OCI-LY7 (cell line): Measurements from ENCODE around the gene FCRL3. TPM values are rescaled to one million over a fixed set of nuclear protein-coding genes. Genes with fewer than 3 reads are reported as not detected.

ENCODE experiments used
- BruUV-seq: library from RNA; stranded (reverse); fragments of 400-500 nt; replicated peaks from 2 replicates; lab custom pipeline; 2021; lab: Mats Ljungman, UMichigan
- CTCF ChIA-PET: fragments of 300-600 bp; sonication (Branson Sonifier 250); formaldehyde crosslinking; loops from one replicate; lab custom pipeline; 2022; ENCODE audit warnings: antibody characterized with exemption; ENCODE audit not compliant: unreplicated experiment; lab: Charles Lee
- POLR2A ChIA-PET: fragments of 300-600 bp; sonication (Branson Sonifier 250); formaldehyde crosslinking; loops from one replicate; lab custom pipeline; 2022; ENCODE audit warnings: antibody characterized with exemption; lab: Charles Lee
- DNase-seq: peaks from one replicate; pipeline ENCODE4 v3.0.0-alpha.2; 2015; ENCODE audit warnings: low spot score
- H2AFZ ChIP-seq: fragments of 200-600 bp; sonication (generic), shearing (Covaris generic); 2 replicates; pipeline ENCODE4 v1.6.1; 2014; ENCODE audit warnings: mild to moderate bottlenecking, antibody characterized with exemption, low read length, moderate library complexity
- H3K27ac ChIP-seq: fragments of 200-600 bp; sonication (generic); 2 replicates; pipeline ENCODE4 v1.5.1; 2014; ENCODE audit warnings: mixed run types, low read depth, mild to moderate bottlenecking, moderate library complexity, low read length, inconsistent platforms; ENCODE audit not compliant: poor library complexity, severe bottlenecking
- H3K36me3 ChIP-seq: fragments of 200-600 bp; sonication (generic); 2 replicates; pipeline ENCODE4 v1.6.1; 2014; ENCODE audit warnings: mild to moderate bottlenecking, antibody characterized with exemption, low read length, moderate library complexity, mixed read lengths; ENCODE audit not compliant: insufficient read depth
- H3K4me1 ChIP-seq: fragments of 200-600 bp; sonication (generic); 2 replicates; pipeline ENCODE4 v1.5.1; 2014; ENCODE audit warnings: mild to moderate bottlenecking, low read length; ENCODE audit not compliant: insufficient read depth, poor library complexity, severe bottlenecking
- H3K4me2 ChIP-seq: fragments of 200-600 bp; sonication (generic); 2 replicates; pipeline ENCODE4 v1.6.1; 2014; ENCODE audit warnings: mild to moderate bottlenecking, low read length
- H3K4me3 ChIP-seq: fragments of 200-600 bp; sonication (generic); 2 replicates; pipeline ENCODE4 v1.5.1; 2014; ENCODE audit warnings: mild to moderate bottlenecking, low read depth, low read length; ENCODE audit not compliant: poor library complexity, severe bottlenecking
- H3K79me2 ChIP-seq: fragments of 200-600 bp; sonication (generic); 2 replicates; pipeline ENCODE4 v1.6.1; 2016; ENCODE audit warnings: low read depth, mild to moderate bottlenecking, low read length, moderate library complexity, mixed read lengths; ENCODE audit not compliant: insufficient read depth
- H3K9me2 ChIP-seq: fragments of 200-600 bp; sonication (generic); 2 replicates; pipeline ENCODE4 v1.6.1; 2016; ENCODE audit warnings: mild to moderate bottlenecking, low read length, mixed read lengths; ENCODE audit not compliant: insufficient read depth
- H3K9me3 ChIP-seq: fragments of 200-600 bp; sonication (generic); 2 replicates; pipeline ENCODE4 v1.6.1; 2014; ENCODE audit warnings: mild to moderate bottlenecking, mixed run types, low read length, mixed read lengths
- H4K20me1 ChIP-seq: fragments of 200-600 bp; sonication (generic); 2 replicates; pipeline ENCODE4 v1.6.1; 2014; ENCODE audit warnings: mild to moderate bottlenecking, antibody characterized with exemption, low read length, moderate library complexity, mixed read lengths; ENCODE audit not compliant: insufficient read depth
- EZH2phosphoT487 ChIP-seq: fragments of 200-600 bp; sonication (generic); IDR thresholded peaks from 2 replicates; pipeline ENCODE4 v1.6.1; 2018; ENCODE audit warnings: low read depth, borderline replicate concordance, mild to moderate bottlenecking, mixed run types, antibody characterized with exemption, low read length, moderate library complexity, mixed read lengths
- intact Hi-C: fragments of 100-400 bp; cut with micrococcal nuclease; formaldehyde crosslinking; loops from one replicate; pipeline ENCODE4 v1.10.0; 2022; ENCODE audit not compliant: unreplicated experiment
- total RNA-seq, 2 experiments: library from RNA; depleted of rRNA in 1 of 2; stranded (reverse); fragments of >200 nt in 1 of 2; shearing (Covaris generic) in 1 of 2; gene quantifications; 2 replicates each; pipeline ENCODE4 v1.2.3, GENCODE V29; 2014 to 2022
- TF ChIP-seq, protein P1 (sequence below): fragments of 200-600 bp; sonication (generic); conservative IDR thresholded peaks from 2 replicates; pipeline ENCODE4 v1.5.1; 2014; ENCODE audit warnings: mild to moderate bottlenecking, antibody characterized with exemption, low read length, moderate library complexity, mixed read lengths

FCRL3 gene
- total RNA-seq, 2 experiments from 2014 or later = 0.88 to 0.99 TPM

DNA sequence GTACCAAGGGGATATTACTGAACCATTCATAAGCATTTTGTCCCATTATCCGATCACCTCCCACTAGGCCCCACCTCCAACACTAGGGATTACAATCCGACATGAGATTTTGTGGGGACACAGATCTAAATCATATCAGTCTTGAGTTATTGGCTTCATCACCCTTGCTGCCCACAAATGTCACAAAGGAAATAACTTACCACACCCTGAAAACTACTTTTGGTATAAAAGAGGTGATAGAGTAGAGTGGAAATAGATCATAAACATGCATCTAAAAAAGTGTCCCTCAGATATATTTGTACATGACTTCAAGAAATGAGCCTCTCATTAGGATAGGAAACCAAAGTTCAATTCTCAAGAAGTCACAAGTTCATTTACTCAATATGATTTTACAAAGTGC is 22.6 kb upstream of the FCRL3 start:
- Histone ChIP-seq H3K36me3 (peaks cover 29% of the 10 kb centered on the region), H3K4me3 (no peak overlapping the region), H4K20me1 (no peaks in the 10 kb centered on the region), H2AFZ (no peak overlapping the region), H3K4me1 (peaks cover 38% of the 10 kb centered on the region), H3K79me2 (no peaks in the 10 kb centered on the region), H3K27ac (no peak overlapping the region), H3K9me2 (no peaks in the 10 kb centered on the region), H3K9me3 (peaks cover 51% of the 10 kb centered on the region), H3K4me2 (no peak overlapping the region)
- BruUV-seq = no TSS peak
- intact Hi-C loops = loop anchor here (10.0 kb wide), 1 partner anchor 52 kb away; the partner anchor contains the start of gene FCRL2
- ChIA-PET POLR2A (interaction anchor here (0.6 to 1.9 kb wide), 3 partner anchors 10 to 76 kb away, joined by 3 to 7 read pairs (median 3); no protein-coding TSS in a partner anchor), CTCF (no interaction called here)
- TF ChIP-seq, protein P1, sequence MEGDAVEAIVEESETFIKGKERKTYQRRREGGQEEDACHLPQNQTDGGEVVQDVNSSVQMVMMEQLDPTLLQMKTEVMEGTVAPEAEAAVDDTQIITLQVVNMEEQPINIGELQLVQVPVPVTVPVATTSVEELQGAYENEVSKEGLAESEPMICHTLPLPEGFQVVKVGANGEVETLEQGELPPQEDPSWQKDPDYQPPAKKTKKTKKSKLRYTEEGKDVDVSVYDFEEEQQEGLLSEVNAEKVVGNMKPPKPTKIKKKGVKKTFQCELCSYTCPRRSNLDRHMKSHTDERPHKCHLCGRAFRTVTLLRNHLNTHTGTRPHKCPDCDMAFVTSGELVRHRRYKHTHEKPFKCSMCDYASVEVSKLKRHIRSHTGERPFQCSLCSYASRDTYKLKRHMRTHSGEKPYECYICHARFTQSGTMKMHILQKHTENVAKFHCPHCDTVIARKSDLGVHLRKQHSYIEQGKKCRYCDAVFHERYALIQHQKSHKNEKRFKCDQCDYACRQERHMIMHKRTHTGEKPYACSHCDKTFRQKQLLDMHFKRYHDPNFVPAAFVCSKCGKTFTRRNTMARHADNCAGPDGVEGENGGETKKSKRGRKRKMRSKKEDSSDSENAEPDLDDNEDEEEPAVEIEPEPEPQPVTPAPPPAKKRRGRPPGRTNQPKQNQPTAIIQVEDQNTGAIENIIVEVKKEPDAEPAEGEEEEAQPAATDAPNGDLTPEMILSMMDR = no peak
- TF ChIP-seq EZH2phosphoT487 = no peak
- no peak for DNase-seq

DNA sequence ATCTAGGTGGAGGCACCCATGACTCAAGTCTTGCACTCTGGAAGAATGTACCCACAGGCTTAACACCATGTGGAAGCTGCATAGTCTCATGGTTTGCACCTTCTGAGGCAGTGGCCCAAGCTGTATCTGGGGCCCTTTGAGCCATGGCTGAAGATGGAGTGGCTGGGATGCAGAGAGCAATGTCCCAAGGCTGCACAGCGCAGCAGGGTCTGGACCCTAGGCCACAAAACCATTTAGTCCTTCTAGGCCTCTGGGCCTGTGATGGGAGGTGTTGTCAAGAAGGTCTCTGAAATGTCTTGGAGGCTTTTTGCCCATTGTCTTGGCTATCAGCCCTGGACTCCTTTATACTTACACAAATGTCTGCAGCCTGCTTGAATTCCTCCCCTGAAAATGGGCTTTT is 21.4 kb upstream of the FCRL3 start:
- CTCF ChIA-PET = no interaction called here
- no peak overlapping the region for H3K4me2 ChIP-seq
- TF ChIP-seq EZH2phosphoT487 = no peak
- TF ChIP-seq, protein P1 = no peak
- H3K79me2 ChIP-seq = no peaks in the 10 kb centered on the region
- H2AFZ ChIP-seq = no peak overlapping the region
- POLR2A ChIA-PET = interaction anchor here (1.6 kb wide), 1 partner anchor 11 kb away, joined by 3 read pairs; no protein-coding TSS in a partner anchor
- H3K9me3 ChIP-seq = peaks cover 51% of the 10 kb centered on the region
- intact Hi-C loops = loop anchor here (10.0 kb wide), 1 partner anchor 53 kb away; the partner anchor contains the start of gene FCRL2
- H3K4me3 ChIP-seq = no peak overlapping the region
- H3K9me2 ChIP-seq = no peaks in the 10 kb centered on the region
- no peaks in the 10 kb centered on the region for H4K20me1 ChIP-seq
- H3K27ac ChIP-seq = no peak overlapping the region
- peaks cover 27% of the 10 kb centered on the region for H3K4me1 ChIP-seq
- DNase-seq = peak; percentile 47
- H3K36me3 ChIP-seq = peaks cover 29% of the 10 kb centered on the region
- BruUV-seq = no TSS peak

DNA sequence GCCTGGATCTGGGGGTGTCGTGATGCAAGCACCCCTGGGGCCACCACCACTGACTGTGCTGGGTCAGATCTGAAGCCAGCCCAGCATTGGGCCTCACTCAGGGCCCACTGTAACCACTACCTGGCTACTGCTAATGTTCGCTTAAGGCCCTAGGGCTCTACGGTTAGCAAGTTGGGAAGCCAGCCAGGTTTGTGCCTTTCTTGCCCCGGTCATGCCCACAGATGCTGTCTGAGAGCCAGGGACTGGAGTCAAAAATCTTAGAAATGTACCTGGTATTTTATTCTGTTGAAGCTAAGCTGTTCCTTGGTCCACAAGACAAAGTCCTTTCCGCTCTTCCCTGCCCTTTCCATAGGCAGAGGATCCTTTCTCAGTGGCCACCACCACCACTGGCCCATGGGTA is 15.2 kb upstream of the FCRL3 start:
- Histone ChIP-seq H3K4me2 (no peak overlapping the region), H4K20me1 (no peaks in the 10 kb centered on the region), H3K36me3 (peaks cover 1% of the 10 kb centered on the region; the same call in 1 of the 2 replicates), H3K79me2 (no peaks in the 10 kb centered on the region), H3K9me3 (peaks cover 13% of the 10 kb centered on the region; the same call in 1 of the 2 replicates), H2AFZ (no peak overlapping the region), H3K4me1 (peaks cover 17% of the 10 kb centered on the region), H3K9me2 (no peaks in the 10 kb centered on the region), H3K4me3 (no peak overlapping the region), H3K27ac (no peak overlapping the region)
- ChIA-PET POLR2A (no interaction called here), CTCF (no interaction called here)
- DNase-seq = no peak
- TF ChIP-seq EZH2phosphoT487 = no peak
- TF ChIP-seq, protein P1 = no peak
- intact Hi-C loops = no loop called here
- BruUV-seq = no TSS peak
